ENCODE results near the gene RALGDS. TPM values are rescaled to one million over a fixed set of nuclear protein-coding genes. Genes with fewer than 3 reads are reported as not detected.

The RALGDS gene
- total RNA-seq, 1 donor from 2014 or later: 4.7 TPM

- peak; percentile 1 for ATAC-seq
- DNase-seq (ENCODE audit: low spot score): no peak
These were observed 391 bp downstream of the RALGDS start for GRCh38 chr9:133120501-133121197.

GRCh38 chr9:133119846-133120500, 1.1 kb downstream of the RALGDS start:
- ATAC-seq (no peak), DNase-seq (ENCODE audit: low spot score) (no peak)

- ATAC-seq (no peak), DNase-seq (ENCODE audit: low spot score) (no peak)
These were observed 1.8 kb downstream of the RALGDS start for GRCh38 chr9:133119103-133119845.

- DNase-seq (ENCODE audit: low spot score) (no peak), ATAC-seq (no peak)
These were observed 2.5 kb downstream of the RALGDS start for GRCh38 chr9:133118568-133118967.

GRCh38 chr9:133118179-133118520, 2.9 kb downstream of the RALGDS start:
- DNase-seq (ENCODE audit: low spot score): no peak
- no peak for ATAC-seq

- DNase-seq (ENCODE audit: low spot score) (peak; percentile 78), ATAC-seq (peak; percentile 23)
These were observed 3.5 kb downstream of the RALGDS start for GRCh38 chr9:133117271-133118178.

- no peak for ATAC-seq
- no peak for DNase-seq (ENCODE audit: low spot score)
These were observed 4.5 kb downstream of the RALGDS start for GRCh38 chr9:133116346-133117231.

GRCh38 chr9:133115604-133116345, 5.3 kb downstream of the RALGDS start:
- DNase-seq (ENCODE audit: low spot score): no peak
- no peak for ATAC-seq

GRCh38 chr9:133114886-133115603, 6.0 kb downstream of the RALGDS start:
- no peak for ATAC-seq

GRCh38 chr9:133113949-133114885, 6.8 kb downstream of the RALGDS start:
- ATAC-seq (peak; percentile 71), DNase-seq (ENCODE audit: low spot score) (peak; percentile 87)

More at GRCh38 chr9:133114886-133115603, 6.0 kb downstream of the RALGDS start:
- no peak for DNase-seq (ENCODE audit: low spot score)

- DNase-seq (ENCODE audit: low spot score): peak; percentile 94
- peak; percentile 84 for ATAC-seq
These were observed 7.7 kb downstream of the RALGDS start for GRCh38 chr9:133113163-133113948.

- peak; percentile 63 for DNase-seq (ENCODE audit: low spot score)
- ATAC-seq: no peak
These were observed 8.4 kb downstream of the RALGDS start for GRCh38 chr9:133112663-133113026.

- ATAC-seq (no peak), DNase-seq (ENCODE audit: low spot score) (no peak)
These were observed 9.0 kb downstream of the RALGDS start for GRCh38 chr9:133111808-133112662.

GRCh38 chr9:133109931-133110650, 10.9 kb downstream of the RALGDS start:
- no peak for DNase-seq (ENCODE audit: low spot score)
- ATAC-seq: no peak
